GM19328 (cell line): ENCODE data around the gene ACE2.
"Not testable (repeated sequence)": the region's sequence is repeated elsewhere in the genome, so short reads cannot be mapped to it uniquely, and the experiment has no call there.

Experiments used
- ATAC-seq: cut with Tn5 transposase; IDR thresholded peaks from one replicate; pipeline ENCODE4 v1.9.1; 2021; ENCODE audit warnings: mild to moderate bottlenecking, moderate library complexity; ENCODE audit not compliant: unreplicated experiment

The ACE2 gene

DNA sequence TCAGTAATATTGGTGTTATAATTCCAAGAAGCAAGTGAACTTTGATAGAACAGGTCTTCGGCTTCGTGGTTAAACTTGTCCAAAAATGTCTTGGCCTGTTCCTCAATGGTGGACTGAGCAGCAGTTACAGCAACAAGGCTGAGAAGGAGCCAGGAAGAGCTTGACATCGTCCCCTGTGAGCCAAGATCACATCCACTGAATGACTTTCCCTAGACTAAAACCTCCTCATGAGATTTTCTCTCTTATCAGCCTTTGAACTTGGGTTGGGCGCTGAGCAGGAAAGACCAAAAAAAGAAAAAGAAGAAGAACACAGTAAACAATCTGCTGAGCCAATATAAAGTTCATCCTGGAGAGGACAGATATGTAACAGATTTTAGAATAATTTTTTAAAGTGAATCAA is at the start of gene ACE2:
Gene ACE2, minus strand, starts transcription at position 216 of the 400 bp plus-strand sequence. Its CDS starts 49 bp downstream, at position 167.
- ATAC-seq = no peak

DNA sequence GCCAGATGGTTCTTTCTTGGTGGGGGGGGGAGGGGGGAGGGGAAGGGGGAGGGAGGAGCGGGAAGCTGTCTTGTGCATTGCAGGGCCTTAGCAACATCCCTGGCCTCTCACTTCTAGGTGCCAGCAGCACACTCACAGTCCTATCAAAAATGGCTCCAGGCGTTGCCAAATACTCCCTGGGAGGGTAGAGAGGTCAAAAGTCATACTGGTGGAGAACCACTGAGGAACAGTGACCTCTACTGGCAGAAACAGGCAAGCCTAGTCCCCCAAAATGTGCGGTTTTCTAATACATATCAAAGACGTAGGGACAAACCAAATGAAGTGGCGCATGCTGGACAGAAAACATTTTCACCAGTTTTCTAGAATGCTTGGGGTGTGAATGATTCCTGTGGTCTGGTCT is 46.8 kb upstream of the ACE2 start:
- not testable (repeated sequence) for ATAC-seq

DNA sequence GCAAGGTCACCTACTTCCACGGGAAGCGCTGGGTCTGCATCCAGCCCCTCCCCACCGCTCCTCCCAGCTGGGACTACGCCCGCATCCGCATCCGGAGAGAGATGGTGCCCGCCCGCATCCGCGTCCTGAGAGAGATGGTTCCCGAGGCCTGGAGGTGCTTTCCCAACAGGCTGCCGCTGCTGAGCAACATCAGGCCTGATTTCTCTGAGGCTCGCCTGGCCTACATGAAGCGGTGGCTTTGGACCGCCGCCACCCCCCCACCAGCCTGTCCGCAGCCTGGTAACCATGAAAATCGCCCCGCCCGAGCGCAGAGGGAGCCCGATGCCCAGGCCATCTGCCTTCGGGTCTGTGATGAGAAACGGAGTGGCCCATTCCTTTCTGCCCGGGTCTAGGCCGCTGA is 45.8 kb upstream of the ACE2 start:
- no peak for ATAC-seq

DNA sequence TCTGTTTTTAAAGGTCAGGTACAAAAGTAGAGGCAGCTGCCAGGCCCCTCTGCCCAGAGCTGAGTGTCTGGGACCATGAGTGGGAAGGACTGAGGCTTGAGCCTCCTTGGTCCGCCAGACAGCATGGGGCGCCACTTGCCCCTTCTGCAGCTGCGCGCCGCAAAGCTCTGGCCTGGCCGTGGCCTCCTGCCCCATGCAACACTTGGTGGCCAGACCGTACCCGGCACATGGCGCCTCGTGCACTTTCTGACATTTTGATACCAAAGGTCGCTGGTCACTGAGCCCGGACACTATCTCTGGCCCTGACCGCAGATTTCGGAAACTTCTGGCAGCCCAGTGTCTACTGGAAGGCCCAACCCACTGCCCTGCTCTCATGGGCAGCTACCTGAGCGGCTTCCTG is 45.3 kb upstream of the ACE2 start:
- ATAC-seq = no peak

DNA sequence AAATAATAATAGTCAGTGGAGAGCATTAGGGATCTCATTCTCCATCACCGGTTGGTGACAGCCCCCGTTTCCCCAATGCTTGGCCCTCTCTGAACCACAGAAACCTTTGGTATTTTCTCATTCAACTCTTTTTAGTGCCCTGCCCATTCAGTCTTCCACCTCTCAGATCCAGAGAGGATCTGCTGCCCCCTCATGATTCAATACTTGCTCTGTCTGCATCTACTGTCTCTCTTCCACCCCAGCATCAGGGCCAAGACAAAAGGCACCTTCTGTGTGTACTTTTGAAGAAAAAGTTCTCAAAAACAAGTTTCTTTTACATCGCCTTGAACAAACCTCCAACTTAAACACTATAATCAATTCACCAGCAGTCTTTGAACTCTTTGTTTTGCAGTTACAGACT is 44.5 kb upstream of the ACE2 start:
- ATAC-seq = no peak

DNA sequence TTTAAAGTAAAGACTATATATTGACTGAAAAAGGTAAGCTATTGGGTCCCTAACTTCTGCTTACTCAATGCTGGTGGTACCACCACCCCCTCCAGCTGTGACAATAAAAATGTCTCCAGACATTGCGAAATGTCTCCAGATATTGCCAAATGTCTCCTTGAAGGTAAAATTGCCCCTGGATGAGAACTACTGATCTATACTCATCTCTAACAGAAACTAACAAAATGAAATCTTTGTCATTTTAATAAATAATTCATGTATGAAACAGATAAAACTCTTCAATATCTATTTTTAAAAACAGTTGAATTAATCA is 43.8 kb upstream of the ACE2 start:
- no peak for ATAC-seq

DNA sequence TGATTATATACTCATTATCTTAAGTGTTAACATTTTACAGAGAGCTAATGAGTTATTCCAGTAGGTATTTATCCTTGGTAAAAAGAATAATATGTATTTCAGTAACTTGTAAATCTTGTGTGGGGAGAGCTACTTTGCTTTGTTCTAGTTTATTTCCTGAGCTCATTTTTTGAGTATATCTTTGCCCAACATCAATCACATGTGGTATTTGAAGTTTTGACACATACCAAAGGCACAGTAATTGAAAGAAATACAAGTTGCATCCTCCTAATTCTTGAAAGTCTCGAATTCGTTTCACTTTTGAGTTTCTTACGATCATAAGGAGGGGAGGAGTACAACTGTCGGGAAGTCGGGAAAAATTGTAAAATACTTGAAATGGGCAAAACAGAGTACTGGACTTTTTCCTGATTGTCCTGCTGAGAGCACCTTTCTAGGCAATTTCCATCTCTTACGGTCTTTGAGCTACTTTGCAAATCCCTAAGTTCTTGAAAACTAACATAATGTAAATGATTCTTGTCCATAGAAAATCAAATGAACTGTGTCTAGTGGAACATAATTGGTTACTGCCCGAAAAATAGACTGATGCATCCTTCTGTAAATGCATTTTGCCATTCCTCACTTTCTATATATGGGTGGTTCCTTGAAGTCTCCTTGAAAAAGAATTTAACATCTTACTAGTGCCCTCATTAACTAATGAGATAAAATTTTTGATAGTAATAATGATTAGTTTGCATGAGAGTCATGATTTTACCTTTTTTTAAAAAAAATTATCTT is 43.2 kb upstream of the ACE2 start:
- ATAC-seq = no peak

DNA sequence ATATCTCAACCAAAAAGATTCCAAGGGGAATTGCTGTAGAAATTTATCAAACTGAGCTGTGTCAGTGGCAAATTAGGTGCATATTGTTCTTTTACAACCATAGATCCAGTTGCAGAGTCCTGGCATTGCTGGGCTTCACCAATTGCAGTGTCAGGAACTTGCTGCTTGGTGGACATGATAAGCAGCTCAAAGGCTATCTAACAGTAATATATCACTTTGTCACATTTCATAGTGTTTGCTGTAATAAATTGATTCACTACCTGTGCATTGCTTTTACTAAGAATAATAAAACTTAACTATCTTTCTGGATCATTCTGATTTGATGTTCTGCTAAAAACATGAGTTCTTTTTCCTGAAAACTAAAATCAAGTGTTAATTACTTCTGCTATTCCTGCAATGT is 30.9 kb upstream of the ACE2 start:
- ATAC-seq = no peak

DNA sequence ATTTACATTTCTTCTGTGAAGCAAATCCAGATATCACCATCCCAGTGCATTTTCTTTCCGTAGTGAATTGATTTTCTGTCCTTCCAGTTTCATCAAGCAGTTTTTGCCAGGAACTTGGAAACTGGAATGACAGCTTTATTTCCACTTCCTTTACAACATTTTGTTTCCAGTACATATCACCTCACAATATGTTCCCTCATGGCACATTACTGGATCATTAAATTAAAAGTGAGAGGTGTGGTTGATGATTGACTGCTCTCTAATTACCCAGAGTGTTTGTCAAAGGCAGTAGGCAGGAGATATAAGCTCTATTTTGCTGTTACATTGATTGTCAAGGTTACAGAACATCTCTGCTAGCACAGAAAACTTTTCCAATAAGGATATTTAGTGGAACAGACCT is 22.3 kb upstream of the ACE2 start:
- ATAC-seq = no peak

DNA sequence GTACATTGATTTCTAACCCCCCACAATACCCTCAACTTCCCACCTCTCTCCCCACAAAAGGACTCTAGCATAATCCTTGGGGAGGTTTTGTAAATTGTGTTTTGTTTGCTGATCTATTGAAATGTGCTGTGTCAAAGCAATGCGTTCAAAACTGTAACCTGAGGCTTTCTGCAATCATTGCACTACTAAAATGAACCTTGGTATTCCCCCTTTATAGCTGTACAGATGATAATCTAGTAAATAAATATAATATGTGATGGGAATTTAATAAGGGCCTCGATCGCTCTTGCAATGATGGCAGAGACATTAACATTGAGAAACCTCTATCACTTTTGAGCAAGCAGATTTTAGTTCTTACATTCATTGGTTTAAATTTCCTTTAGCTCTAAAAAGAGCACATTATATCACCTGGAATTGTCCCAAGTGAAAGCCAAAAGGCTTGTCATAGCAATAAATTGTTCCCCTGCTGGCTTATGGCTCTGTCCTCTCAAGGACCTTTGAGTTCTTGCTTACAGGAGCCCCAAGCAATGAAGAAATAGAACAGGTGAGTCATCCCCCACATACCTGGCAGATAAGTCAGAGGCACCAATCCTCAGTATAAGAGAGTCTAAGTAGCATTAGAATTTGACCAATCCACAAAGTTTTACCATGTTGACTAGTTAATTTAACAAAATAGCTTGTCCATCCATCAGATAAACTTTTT is 18.4 kb upstream of the ACE2 start:
- ATAC-seq = no peak

DNA sequence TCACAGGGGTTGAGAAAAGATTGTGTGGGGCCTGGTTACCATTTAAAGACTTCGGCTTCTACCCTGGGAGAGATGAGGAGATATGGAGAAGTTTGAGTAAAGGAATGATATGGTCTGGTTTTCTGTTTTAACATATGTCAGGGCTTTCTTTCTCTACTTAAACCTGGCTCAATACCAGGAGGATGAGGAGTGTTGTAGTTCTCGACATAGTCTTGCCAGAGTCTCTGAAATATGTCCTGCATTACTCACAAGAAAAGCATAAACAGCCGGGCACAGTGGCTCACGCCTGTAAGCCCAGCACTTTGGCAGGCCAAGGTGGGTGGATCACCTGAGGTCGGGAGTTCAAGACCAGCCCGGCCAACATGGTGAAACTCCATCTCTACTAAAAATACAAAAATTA is 16.4 kb upstream of the ACE2 start:
- no peak for ATAC-seq

DNA sequence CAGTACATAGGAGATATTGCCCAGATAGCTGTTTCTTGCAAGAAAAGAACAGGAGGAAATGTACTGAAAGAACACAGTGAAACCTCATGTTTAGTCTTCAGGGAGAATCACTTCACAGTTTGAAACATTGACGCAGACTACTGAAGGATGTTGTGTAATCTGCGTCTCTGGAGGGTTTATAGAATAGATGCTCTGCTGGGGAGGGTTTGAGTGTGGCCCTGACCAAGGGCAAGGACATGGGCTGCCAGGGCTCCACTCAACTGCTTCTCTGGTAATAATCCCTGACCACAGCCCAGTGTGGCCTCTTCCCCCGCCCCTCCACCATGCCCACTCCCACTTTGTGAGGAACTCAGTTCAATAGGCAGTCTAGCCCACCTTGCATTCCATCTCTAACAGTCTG is 15.8 kb upstream of the ACE2 start:
- ATAC-seq = no peak

DNA sequence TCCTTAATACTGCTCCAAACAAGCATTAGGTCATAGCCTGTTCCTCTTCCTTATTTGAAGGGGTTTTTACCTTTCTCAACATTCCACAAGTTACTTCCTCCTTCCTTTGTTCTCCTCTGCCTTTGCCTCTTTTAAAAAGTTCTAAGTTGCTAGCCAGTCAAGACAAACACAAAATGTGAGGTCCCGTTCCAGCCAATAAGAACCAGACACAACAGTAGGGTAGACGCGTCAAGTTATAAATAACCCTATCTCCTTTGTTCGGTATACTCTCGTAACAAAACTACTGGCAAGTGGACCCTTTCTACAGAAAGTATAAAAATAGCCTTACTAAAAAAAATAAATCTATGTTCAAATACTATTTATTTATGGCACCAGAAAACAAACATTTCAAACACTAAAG is 6.3 kb upstream of the ACE2 start:
- ATAC-seq = no peak

DNA sequence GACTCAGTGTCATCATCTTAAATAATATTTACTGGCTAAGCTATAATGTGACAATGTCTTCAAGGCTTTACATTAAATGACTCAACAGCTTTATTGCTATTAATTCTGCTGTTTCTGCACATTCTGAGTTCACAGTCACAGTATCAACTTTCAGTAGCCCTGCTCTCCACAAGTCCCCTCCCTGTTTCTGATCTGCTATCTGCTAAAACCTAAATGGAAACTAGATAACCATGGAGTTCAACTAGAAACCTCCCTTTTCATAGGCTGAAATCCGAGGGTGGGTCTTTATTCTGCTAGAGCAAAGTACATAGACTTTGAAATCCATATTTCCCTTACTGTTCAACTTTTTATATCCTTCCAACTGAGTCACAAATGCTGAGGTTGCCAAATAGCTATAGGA is 5.4 kb upstream of the ACE2 start:
- no peak for ATAC-seq

DNA sequence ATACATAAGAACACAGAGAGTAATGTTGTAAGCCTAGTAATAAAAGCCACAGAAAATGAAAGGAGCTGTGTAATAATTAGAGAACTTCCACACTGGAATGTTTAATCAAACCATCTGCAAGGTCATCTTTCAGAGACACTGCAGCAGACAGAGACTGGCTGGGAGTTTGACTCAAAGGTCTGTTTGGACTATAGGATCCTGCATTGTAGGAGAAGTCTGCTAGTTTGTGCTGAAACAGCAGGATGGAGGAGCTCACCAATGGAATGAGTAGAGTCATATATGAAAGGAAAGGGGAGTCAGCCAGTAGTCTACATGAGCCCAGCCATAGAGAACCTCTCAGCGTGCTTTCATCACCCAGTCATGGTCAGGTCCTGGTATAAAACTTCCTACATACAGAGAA is 4.5 kb upstream of the ACE2 start:
- ATAC-seq = no peak

DNA sequence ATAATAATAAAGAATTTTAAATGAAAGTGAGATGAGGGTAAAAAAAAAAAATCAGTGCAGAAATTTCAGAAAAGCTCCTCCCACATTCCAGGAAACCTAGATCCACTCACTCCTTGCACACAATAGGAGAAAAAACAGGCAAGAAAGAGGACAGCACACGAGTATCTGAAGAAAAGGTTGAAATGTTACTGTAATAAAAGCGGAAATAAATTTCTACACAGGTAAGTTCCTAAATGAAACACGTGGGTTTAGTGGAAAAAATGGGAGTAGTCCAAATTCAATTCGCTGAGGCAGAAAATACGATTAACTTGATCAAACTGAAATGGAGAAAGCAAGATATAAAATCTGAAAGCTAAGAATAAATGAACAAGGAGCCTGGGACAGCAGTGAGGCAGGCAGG is 2.0 kb upstream of the ACE2 start:
- no peak for ATAC-seq

DNA sequence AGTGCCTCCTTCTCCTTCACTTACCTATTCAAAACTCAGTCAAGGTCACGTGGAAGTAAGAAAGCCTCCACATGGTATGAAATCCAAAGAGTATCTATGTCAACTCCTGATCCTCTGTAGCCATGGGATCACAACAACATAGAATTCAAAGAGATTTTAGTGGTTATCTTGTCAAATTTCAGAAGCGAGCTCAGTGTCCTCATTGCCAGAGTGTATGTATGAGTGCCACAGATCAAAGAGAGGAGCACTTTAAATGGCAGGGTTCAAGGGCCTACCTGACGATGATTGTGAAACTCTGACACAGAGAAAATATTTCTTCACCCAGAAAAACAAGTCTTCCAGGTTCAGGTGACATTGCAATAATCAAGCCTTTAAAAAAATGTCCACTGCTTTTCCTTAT is 1.2 kb upstream of the ACE2 start:
- no peak for ATAC-seq

DNA sequence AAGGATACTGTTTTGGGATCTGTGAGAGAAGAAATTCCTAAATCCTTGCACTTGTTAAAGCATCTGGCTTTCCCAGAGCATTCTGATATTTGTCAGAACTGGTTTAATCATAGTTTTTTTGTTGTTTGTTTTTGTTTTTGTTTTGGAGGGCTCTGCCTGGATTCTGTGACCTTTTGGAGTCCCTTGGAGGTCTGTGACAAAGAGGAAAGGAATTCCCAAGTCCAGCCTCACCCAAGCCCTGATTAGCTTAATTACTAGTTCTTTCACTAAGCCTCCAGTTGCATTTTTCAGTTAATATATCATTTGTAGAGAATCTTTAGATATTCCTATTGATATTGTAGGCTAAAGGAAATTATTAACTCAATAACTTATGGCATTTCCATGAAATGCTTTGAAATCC is 711 bp downstream of the ACE2 start:
- no peak for ATAC-seq

DNA sequence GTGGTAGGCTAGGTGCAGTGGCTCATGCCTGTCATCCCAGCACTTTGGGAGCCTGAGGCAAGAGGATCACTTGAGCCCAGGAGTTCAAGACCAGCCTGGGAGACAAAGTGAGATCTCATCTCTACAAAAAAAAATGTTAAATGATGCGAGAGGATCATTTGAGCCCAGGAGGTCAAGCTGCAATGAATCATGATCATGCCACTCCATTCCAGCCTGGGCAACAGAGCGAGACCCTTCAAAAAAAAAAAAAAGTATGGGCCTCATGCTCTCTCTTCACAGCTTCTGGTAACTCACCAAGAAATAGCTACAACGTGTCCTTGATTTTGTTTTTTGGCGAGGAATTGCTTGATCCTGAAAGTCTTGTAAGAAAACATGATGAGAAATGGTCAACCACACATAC is 1.3 kb downstream of the ACE2 start:
- ATAC-seq = no peak

DNA sequence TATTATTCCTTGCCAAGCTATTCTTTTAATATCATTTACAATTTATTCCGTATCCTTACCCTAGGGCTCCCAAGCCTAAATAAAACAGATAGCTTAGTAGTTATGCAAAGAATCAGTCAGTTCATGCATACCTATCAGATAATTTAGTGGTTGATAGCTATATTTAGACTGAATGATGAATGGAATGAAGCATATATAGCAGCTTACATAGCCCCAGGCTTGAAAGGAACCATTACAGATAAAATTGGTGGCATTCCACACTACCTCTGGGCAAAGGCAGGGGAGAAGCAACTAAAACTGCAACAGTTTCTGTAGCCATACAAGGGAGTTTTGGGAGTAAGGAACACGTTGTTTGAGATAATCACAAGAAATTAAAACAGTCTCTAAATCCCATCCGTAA is 2.7 kb downstream of the ACE2 start:
- ATAC-seq = no peak

DNA sequence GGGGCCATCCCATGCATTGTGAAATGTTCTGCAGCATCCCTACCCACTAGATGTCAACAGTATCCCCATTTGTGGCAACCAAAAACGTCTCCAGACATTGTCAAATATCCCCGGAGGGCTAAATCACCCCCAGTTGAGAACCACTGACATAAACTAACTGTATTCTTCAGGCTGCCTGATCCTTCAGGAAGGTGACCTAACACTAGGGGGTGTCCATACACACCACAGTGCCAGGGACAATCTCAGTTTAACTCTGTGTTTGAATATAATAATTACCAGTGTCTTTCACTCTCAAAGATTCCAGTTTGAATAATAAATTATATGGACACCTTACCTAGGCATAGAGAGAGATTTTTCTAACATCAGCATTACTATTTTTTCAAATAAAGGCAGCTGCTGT is 6.4 kb downstream of the ACE2 start:
- no peak for ATAC-seq

DNA sequence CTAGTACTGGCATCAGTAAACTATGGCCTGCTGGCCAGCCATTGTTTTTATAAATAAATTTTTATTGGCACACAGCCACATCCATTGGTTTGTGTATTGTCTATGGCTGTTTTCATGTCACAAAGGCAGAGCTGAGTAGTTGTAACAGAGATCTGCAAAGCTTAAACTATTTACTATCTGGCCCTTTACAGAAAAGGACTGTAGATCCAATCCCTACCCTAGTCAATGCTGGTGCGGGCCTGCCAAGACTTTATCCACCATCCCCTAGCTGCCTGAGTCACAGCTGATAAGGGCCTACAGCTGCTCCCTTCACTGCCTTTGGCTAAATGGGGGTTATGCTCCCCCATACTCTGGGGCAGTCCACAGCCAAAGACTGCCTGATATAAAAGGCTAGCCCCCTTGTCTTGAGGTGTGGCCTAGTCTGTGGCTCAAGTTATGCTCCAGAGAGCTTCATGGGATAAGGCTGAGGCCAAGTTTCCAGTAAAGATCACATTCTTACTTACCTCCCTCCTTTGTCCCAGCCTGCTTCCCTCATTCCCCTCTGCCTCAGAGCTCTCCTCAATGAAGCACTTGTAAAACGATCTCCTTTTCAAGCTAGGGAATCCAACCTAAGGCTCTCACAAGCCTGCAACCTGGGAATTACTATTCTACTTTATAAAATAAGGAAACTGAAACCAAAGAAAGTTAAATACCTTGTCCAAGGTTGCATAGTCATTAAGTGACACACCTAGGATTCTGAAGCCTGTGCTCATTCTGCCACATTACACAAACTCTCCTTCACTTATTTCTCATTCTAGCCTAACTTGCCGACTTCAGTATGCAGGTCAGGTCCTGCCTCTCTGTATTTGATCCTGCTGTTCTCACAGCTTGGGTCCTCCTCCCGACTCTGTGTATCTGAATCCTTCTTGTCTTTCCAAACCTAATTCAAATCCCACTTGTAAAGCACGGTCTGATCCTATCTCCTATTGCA is 20.7 kb downstream of the ACE2 start:
- no peak for ATAC-seq
